Measurements from ENCODE around the gene BMP10. TPM values are rescaled to one million over a fixed set of nuclear protein-coding genes. Genes with fewer than 3 reads are reported as not detected.
"Not testable (repeated sequence)": the region's sequence is repeated elsewhere in the genome, so short reads cannot be mapped to it uniquely, and the experiment has no call there.

Gene BMP10
- total RNA-seq, 1 donor from 2014 or later: not detected

DNA sequence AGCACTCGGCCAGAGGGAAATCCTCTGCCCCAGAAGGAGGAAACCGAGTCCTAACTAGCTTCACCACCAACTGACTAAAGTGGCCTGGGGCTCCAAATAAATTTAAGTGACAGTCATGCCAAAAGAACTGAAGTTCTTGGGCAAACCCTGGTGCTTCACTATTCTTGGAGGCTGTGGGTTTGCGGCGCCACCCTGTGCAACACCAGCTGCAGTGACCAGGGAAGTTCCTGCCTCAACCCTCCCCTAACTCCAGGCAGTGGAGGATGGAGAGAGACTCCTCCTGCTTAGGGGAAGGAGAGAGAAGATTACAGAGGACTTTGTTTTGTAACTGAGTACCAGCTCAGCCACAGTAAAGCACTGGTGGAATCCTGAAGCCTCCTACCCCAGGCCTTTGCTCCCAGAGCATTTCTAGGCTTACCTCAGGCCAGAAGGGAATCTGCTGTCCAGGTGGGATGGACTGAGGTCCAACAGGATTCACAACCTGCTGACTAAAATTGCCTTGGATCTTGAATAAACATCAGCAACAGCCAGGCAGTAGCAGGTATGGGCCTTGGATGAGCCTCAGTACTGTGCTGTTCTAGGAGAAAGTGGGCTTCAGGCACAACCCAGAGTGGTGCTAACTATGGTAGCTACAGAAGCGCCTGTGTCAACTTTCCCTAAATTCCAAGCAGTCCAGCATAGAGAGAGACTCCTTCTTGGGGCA lies 29.4 kb upstream of the BMP10 start:
- Mint-ChIP-seq H3K4me3 (ENCODE audit: unreplicated experiment) (no peak overlapping the region), H3K4me1 (ENCODE audit: low read depth, unreplicated experiment) (no peaks in the 10 kb centered on the region), H3K9me3 (ENCODE audit: unreplicated experiment) (peaks cover 4% of the 10 kb centered on the region), H3K27me3 (ENCODE audit: unreplicated experiment) (no peaks in the 10 kb centered on the region), H3K27ac (ENCODE audit: unreplicated experiment) (no peak overlapping the region), H3K36me3 (ENCODE audit: unreplicated experiment) (peaks cover 31% of the 10 kb centered on the region)
- no peak for DNase-seq
- TF ChIP-seq, protein P1, sequence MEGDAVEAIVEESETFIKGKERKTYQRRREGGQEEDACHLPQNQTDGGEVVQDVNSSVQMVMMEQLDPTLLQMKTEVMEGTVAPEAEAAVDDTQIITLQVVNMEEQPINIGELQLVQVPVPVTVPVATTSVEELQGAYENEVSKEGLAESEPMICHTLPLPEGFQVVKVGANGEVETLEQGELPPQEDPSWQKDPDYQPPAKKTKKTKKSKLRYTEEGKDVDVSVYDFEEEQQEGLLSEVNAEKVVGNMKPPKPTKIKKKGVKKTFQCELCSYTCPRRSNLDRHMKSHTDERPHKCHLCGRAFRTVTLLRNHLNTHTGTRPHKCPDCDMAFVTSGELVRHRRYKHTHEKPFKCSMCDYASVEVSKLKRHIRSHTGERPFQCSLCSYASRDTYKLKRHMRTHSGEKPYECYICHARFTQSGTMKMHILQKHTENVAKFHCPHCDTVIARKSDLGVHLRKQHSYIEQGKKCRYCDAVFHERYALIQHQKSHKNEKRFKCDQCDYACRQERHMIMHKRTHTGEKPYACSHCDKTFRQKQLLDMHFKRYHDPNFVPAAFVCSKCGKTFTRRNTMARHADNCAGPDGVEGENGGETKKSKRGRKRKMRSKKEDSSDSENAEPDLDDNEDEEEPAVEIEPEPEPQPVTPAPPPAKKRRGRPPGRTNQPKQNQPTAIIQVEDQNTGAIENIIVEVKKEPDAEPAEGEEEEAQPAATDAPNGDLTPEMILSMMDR (IDR thresholded peaks at IDR 0.05; ENCODE audit: partially characterized antibody, unreplicated experiment): no peak

DNA sequence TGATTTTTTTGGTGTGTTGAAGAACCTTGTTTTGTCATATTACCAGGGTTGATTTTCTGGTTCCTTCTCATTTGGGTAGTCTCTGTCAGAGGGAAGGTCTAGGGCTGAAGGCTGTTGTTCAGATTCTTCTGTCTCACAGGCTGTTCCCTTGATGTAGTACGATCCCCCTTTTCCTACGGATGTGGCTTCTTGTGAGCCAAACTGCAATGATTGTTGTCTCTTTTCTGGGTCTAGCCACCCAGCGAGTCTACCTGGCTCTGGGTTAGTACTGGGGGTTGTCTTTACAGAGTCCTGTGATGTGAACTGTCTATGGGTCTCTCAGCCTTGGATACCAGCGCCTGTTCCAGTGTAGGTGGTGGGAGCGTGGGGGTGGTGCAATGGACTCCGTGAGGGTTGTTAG lies 24.8 kb upstream of the BMP10 start:
- H3K4me1 Mint-ChIP-seq (ENCODE audit: low read depth, unreplicated experiment); H3K9me3 Mint-ChIP-seq (ENCODE audit: unreplicated experiment); H3K27me3 Mint-ChIP-seq (ENCODE audit: unreplicated experiment); H3K4me3 Mint-ChIP-seq (ENCODE audit: unreplicated experiment); DNase-seq; H3K27ac Mint-ChIP-seq (ENCODE audit: unreplicated experiment): not testable (repeated sequence)
- H3K36me3 Mint-ChIP-seq (ENCODE audit: unreplicated experiment): peaks cover 14% of the 10 kb centered on the region

DNA sequence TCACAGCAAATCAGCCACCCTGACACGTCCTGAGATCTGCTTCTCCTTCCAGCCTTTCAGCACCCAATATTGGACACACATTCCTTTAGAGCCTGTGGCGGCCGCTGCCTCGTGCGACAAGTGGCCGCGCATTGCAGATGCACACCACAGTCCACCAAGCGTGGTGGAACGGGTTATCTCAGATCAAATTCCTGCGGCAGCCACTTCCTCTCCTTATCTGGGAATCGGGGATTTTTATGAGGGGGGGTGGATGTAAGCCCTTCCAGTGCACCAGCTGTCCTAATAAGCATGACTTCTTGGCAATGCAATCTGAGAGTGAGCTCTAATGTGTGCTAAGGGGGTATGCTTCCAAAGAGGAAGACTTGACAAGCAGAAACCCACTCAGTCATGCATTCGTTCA lies 18.3 kb upstream of the BMP10 start:
- Mint-ChIP-seq H3K36me3 (ENCODE audit: unreplicated experiment) (no peaks in the 10 kb centered on the region), H3K9me3 (ENCODE audit: unreplicated experiment) (no peaks in the 10 kb centered on the region), H3K4me3 (ENCODE audit: unreplicated experiment) (no peak overlapping the region), H3K4me1 (ENCODE audit: low read depth, unreplicated experiment) (no peaks in the 10 kb centered on the region), H3K27ac (ENCODE audit: unreplicated experiment) (no peak overlapping the region), H3K27me3 (ENCODE audit: unreplicated experiment) (no peaks in the 10 kb centered on the region)
- no peak for DNase-seq
- TF ChIP-seq, protein P1 (IDR thresholded peaks at IDR 0.05; ENCODE audit: partially characterized antibody, unreplicated experiment): no peak

DNA sequence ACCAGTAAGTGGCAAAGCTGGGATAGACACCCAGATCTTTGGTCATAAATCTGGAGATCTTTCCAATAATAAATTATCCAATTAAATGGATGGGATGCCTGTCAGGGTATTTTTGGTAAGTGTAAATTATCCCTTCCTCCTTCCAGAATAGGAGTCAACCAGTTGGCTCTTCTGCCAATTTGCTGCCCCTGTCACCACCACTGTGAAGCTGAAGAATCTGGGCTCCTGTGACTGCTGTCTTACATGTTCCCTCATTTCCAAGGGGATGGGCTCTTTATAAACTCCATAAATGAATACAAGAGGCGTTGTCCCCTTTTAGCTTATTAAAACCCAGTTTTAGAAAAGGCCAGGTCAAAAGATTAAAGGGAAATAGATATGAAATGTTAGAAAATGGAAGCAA lies 17.8 kb upstream of the BMP10 start:
- Mint-ChIP-seq H3K27me3 (ENCODE audit: unreplicated experiment) (no peaks in the 10 kb centered on the region), H3K27ac (ENCODE audit: unreplicated experiment) (no peak overlapping the region), H3K9me3 (ENCODE audit: unreplicated experiment) (no peaks in the 10 kb centered on the region), H3K4me1 (ENCODE audit: low read depth, unreplicated experiment) (no peaks in the 10 kb centered on the region), H3K4me3 (ENCODE audit: unreplicated experiment) (no peak overlapping the region), H3K36me3 (ENCODE audit: unreplicated experiment) (no peaks in the 10 kb centered on the region)
- DNase-seq: no peak
- TF ChIP-seq, protein P1 (IDR thresholded peaks at IDR 0.05; ENCODE audit: partially characterized antibody, unreplicated experiment): no peak

- no peaks in the 10 kb centered on the region for H3K27me3 Mint-ChIP-seq (ENCODE audit: unreplicated experiment)
- no peak overlapping the region for H3K27ac Mint-ChIP-seq (ENCODE audit: unreplicated experiment)
- TF ChIP-seq, protein P1 (IDR thresholded peaks at IDR 0.05; ENCODE audit: partially characterized antibody, unreplicated experiment): no peak
- no peak overlapping the region for H3K4me3 Mint-ChIP-seq (ENCODE audit: unreplicated experiment)
- no peak for DNase-seq
- H3K4me1 Mint-ChIP-seq (ENCODE audit: low read depth, unreplicated experiment): no peaks in the 10 kb centered on the region
- no peaks in the 10 kb centered on the region for H3K9me3 Mint-ChIP-seq (ENCODE audit: unreplicated experiment)
- no peaks in the 10 kb centered on the region for H3K36me3 Mint-ChIP-seq (ENCODE audit: unreplicated experiment)
Observed at GRCh38 chr2:68888038-68888704, 17.0 kb upstream of the BMP10 start.

All from glutamatergic neuron (in vitro differentiated cells).